Stimulated activated CD4-positive, alpha-beta T cell treated with anti-CD3 and anti-CD28 coated beads, Interleukin-4, amount 100 ng/mL, for 4 hours (primary cell): Measurements from ENCODE around the gene MRPS14.

Experiments
- DNase-seq, 2 experiments: peaks; one replicate each; pipeline ENCODE4 v3.0.0-alpha.2; 2020

The MRPS14 gene

GRCh38 chr1:175019524-175019923, 3.7 kb downstream of the MRPS14 start:
- DNase-seq, result no peak

GRCh38 chr1:175015243-175015642, 8.0 kb downstream of the MRPS14 start:
- no peak for DNase-seq

GRCh38 chr1:175013445-175013844, 9.8 kb downstream of the MRPS14 start:
- DNase-seq, result no peak

- no peak for DNase-seq
These were observed 13.7 kb downstream of the MRPS14 start for GRCh38 chr1:175009532-175009931.

GRCh38 chr1:175005085-175005783, 18.0 kb downstream of the MRPS14 start:
- DNase-seq, result no peak

GRCh38 chr1:175003521-175003920, 19.7 kb downstream of the MRPS14 start:
- DNase-seq, result no peak

- no peak for DNase-seq
These were observed 20.2 kb downstream of the MRPS14 start for GRCh38 chr1:175002910-175003517.

- DNase-seq, result no peak
These were observed 22.5 kb downstream of the MRPS14 start for GRCh38 chr1:175000697-175001187.

GRCh38 chr1:174999936-175000696, 23.1 kb downstream of the MRPS14 start, which contains the start of gene CACYBP:
Gene CACYBP (plus strand): TSS chr1:174999947. CDS start chr1:175000181, 234 bp downstream.
- DNase-seq, result peak in 1 of 2 experiments; percentile 35

- peak; percentile 97 to 98 for DNase-seq
These were observed 23.8 kb downstream of the MRPS14 start for GRCh38 chr1:174999216-174999935.

GRCh38 chr1:174998569-174999215, 24.5 kb downstream of the MRPS14 start:
- peak; percentile 11 to 34 for DNase-seq

- no peak for DNase-seq
These were observed 26.2 kb downstream of the MRPS14 start for GRCh38 chr1:174997041-174997440.

- no peak for DNase-seq
These were observed 26.7 kb downstream of the MRPS14 start for GRCh38 chr1:174996476-174996875.

GRCh38 chr1:174995916-174996315, 27.3 kb downstream of the MRPS14 start:
- DNase-seq, result no peak

GRCh38 chr1:174995121-174995520, 28.1 kb downstream of the MRPS14 start:
- no peak for DNase-seq

GRCh38 chr1:174991473-174991872, 31.8 kb downstream of the MRPS14 start:
- DNase-seq, result no peak

- DNase-seq, result no peak
These were observed 32.7 kb downstream of the MRPS14 start for GRCh38 chr1:174990382-174990999.

- DNase-seq, result no peak
These were observed 33.5 kb downstream of the MRPS14 start for GRCh38 chr1:174989536-174990220.

- DNase-seq, result no peak
These were observed 34.2 kb downstream of the MRPS14 start for GRCh38 chr1:174988986-174989385.

- DNase-seq, result no peak
These were observed 34.7 kb downstream of the MRPS14 start for GRCh38 chr1:174988539-174988938.

- DNase-seq, result no peak
These were observed 38.3 kb downstream of the MRPS14 start for GRCh38 chr1:174984952-174985351.
